Measurements from ENCODE around the gene UBE2D2. TPM values are rescaled to one million over a fixed set of nuclear protein-coding genes. Genes with fewer than 3 reads are reported as not detected.

Gene UBE2D2
- total and polyA plus RNA-seq, 10 of the 15 experiments (the other 5 are each of a cell fraction or from before 2014, with no cell fraction given) = 58.6 to 245 (median 128) TPM

DNA sequence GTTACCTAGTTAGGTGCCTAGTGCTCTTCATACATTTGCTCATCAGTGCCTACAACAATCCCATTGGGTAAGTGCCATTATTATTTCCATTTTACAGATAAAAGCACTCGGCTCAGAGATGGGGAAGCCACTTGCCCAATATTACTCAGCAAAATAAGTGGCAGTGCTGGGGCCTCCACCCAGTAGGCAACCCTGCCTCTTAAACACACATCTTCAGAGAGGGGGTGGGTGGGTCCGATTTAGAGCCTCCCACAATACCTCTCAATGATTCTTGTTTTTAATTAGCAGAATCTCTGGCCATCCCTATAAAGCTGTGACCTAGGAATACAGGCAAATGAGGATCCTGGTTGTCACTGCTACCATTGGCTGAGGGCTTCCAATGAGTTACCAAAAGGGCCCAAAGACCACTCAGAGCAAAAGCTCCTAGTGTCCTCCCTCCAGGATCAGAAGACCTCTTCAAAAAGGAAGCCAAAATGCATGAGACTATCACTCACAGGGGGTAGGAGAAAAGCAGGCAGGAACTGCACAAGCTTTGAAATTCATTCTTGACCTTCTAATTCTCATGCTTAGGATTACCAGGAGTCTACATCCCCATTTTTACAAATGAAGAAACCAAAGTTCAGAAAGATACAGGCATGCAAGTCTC is 36.1 kb upstream of the UBE2D2 start:
- DNase-seq (ENCODE audit: low read depth, low spot score) (no peak), FAIRE-seq (no peak), ATAC-seq (peak; percentile 88)
- peaks cover 28% of the 10 kb centered on the region for H3K4me1 ChIP-seq (ENCODE audit: control insufficient read depth, insufficient read depth, low read length)
- BruUV-seq (replicated peaks) = no TSS peak
- ChIA-PET CTCF (interaction anchor here (0.6 to 3.3 kb wide), 10 partner anchors 10 to 239 kb away, joined by 3 to 17 read pairs (median 6); no protein-coding TSS in a partner anchor), RAD21 (ENCODE audit: unreplicated experiment) (interaction anchor here (0.8 to 4.1 kb wide), 12 partner anchors 10 to 249 kb away, joined by 3 to 39 read pairs (median 4); partner anchors contain the start of gene UBE2D2), SMC1A (ENCODE audit: uncharacterized antibody, unreplicated experiment) (interaction anchor here (0.6 to 2.4 kb wide), 17 partner anchors 8 to 117 kb away, joined by 3 to 8 read pairs (median 4); no protein-coding TSS in a partner anchor), POLR2A (interaction anchor here (0.6 to 3.1 kb wide), 18 partner anchors 8 to 476 kb away, joined by 3 to 25 read pairs (median 4); partner anchors contain the start of genes CXXC5, ECSCR and UBE2D2)
- in situ Hi-C loops (cut with MboI) (no loop called here), intact Hi-C loops (cut with micrococcal nuclease; ENCODE audit: unreplicated experiment) (loop anchor here (5.0 kb wide), 1 partner anchor 248 kb away; no protein-coding TSS in a partner anchor)
- H3K27me3 ChIP-seq (replicated peaks in 1 of 2; ENCODE audit: control insufficient read depth in 2 of 2, insufficient read depth in 2 of 2, low read length in 1 of 2) = no peaks in the 10 kb centered on the region
- H4K20me1 ChIP-seq (ENCODE audit: control insufficient read depth, insufficient read depth) = no peaks in the 10 kb centered on the region
- H3K27ac ChIP-seq (ENCODE audit: control insufficient read depth, insufficient read depth) = peak overlapping the region; percentile 59
- peak overlapping the region; percentile 59 for H2AFZ ChIP-seq (ENCODE audit: control insufficient read depth, low read depth, low read length)
- H3K4me3 ChIP-seq = 0 out of 2 replicates have a peak overlapping the region, but pooled peaks have one; percentile 2
- H3K4me2 ChIP-seq (ENCODE audit: control insufficient read depth, insufficient read depth) = peak overlapping the region; percentile 63
- H3K36me3 ChIP-seq (ENCODE audit: control insufficient read depth in 2 of 2, insufficient read depth in 2 of 2, low read length in 1 of 2) = no peaks in the 10 kb centered on the region; a peak in 1 of 4 replicates
- H3K9me3 ChIP-seq (replicated peaks; ENCODE audit: control insufficient read depth, insufficient read depth, low read length) = no peaks in the 10 kb centered on the region; the same call in 2 of the 3 replicates
- H3K9ac ChIP-seq (ENCODE audit: control insufficient read depth, insufficient read depth, low read length) = peak overlapping the region; percentile 45
- peaks cover 24% of the 10 kb centered on the region for H3K79me2 ChIP-seq (ENCODE audit: control insufficient read depth, insufficient read depth, low read length)
- 3% methylated on average over 2 of the region's 2 CpGs for WGBS (ENCODE audit: insufficient coverage, insufficient replicate concordance, low lambda C conversion rate, missing lambda C conversion rate)
- TF ChIP-seq ZNF384 (IDR thresholded peaks at IDR 0.05; ENCODE audit: borderline replicate concordance, low read depth, low read length) = no peak
- no peak for TF ChIP-seq MYB (IDR thresholded peaks at IDR 0.05; ENCODE audit: borderline replicate concordance, low read depth, low read length)
- TF ChIP-seq SUZ12 (IDR thresholded peaks at IDR 0.05; ENCODE audit: unreplicated experiment) = no peak
- TF ChIP-seq EP300 (IDR thresholded peaks at IDR 0.05; ENCODE audit: borderline replicate concordance in 1 of 2, control insufficient read depth in 1 of 2, low read depth in 2 of 2, low read length in 2 of 2) = 0 out of 4 replicates have a peak, but pooled peaks of 1 of the 2 experiments have one; percentile 24
- TF ChIP-seq MEF2A (IDR thresholded peaks at IDR 0.05; ENCODE audit: insufficient read depth, low read depth, low read length) = no peak
- 0 out of 2 replicates have a peak, but pooled peaks have one; percentile 16 for TF ChIP-seq LARP7 (IDR thresholded peaks at IDR 0.05)
- 0 out of 2 replicates have a peak, but pooled peaks have one; percentile 7 for TF ChIP-seq SPI1 (IDR thresholded peaks at IDR 0.05; ENCODE audit: borderline replicate concordance, insufficient read depth, low read depth, low read length)
- TF ChIP-seq JUNB (IDR thresholded peaks at IDR 0.05) = peak; percentile 37; the same call in 1 of the 2 replicates
- TF ChIP-seq, protein P1, sequence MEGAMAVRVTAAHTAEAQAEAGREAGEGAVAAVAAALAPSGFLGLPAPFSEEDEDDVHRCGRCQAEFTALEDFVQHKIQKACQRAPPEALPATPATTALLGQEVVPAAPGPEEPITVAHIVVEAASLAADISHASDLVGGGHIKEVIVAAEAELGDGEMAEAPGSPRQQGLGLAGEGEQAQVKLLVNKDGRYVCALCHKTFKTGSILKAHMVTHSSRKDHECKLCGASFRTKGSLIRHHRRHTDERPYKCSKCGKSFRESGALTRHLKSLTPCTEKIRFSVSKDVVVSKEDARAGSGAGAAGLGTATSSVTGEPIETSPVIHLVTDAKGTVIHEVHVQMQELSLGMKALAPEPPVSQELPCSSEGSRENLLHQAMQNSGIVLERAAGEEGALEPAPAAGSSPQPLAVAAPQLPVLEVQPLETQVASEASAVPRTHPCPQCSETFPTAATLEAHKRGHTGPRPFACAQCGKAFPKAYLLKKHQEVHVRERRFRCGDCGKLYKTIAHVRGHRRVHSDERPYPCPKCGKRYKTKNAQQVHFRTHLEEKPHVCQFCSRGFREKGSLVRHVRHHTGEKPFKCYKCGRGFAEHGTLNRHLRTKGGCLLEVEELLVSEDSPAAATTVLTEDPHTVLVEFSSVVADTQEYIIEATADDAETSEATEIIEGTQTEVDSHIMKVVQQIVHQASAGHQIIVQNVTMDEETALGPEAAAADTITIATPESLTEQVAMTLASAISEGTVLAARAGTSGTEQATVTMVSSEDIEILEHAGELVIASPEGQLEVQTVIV (IDR thresholded peaks at IDR 0.05; ENCODE audit: borderline replicate concordance, partially characterized antibody) = no peak
- no peak for TF ChIP-seq MTA3 (IDR thresholded peaks at IDR 0.05; ENCODE audit: borderline replicate concordance, low read length)
- no peak for TF ChIP-seq GABPA (IDR thresholded peaks at IDR 0.05; ENCODE audit: low read depth)
- TF ChIP-seq SRF (IDR thresholded peaks at IDR 0.05; ENCODE audit: low read depth in 2 of 2, low read length in 2 of 2) = no peak
- TF ChIP-seq TCF7 (IDR thresholded peaks at IDR 0.05; ENCODE audit: borderline replicate concordance) = peak; percentile 29; the same call in 1 of the 2 replicates
- no peak for TF ChIP-seq HCFC1 (IDR thresholded peaks at IDR 0.05; ENCODE audit: low read length)
- no peak for TF ChIP-seq CBFB (IDR thresholded peaks at IDR 0.05; ENCODE audit: low read depth)
- TF ChIP-seq YBX1 (IDR thresholded peaks at IDR 0.05) = no peak
- no peak for TF ChIP-seq IRF5 (IDR thresholded peaks at IDR 0.05; ENCODE audit: borderline replicate concordance)
- peak; percentile 0 for TF ChIP-seq SMAD1 (IDR thresholded peaks at IDR 0.05; ENCODE audit: low read depth, partially characterized antibody)
- 0 out of 2 replicates have a peak, but pooled peaks have one; percentile 2 for TF ChIP-seq FOXM1 (IDR thresholded peaks at IDR 0.05; ENCODE audit: low read depth, low read length)
- peak; percentile 29; the same call in 1 of the 2 replicates for TF ChIP-seq NFIC (IDR thresholded peaks at IDR 0.05; ENCODE audit: low read depth, low read length)
